Neutrophil (primary cell): Measurements from ENCODE around the gene TM9SF4.

ENCODE experiments used
- H3K27ac ChIP-seq: fragments of 200-600 bp; sonication (generic); 2 replicates; pipeline ENCODE4 v1.5.1; 2016; ENCODE audit warnings: mild to moderate bottlenecking, moderate library complexity
- H3K27me3 ChIP-seq: fragments of 200-600 bp; sonication (generic); 2 replicates; pipeline ENCODE4 v1.6.0; 2016; ENCODE audit warnings: mild to moderate bottlenecking
- H3K36me3 ChIP-seq: fragments of 200-600 bp; sonication (generic); 2 replicates; pipeline ENCODE4 v1.5.1; 2017
- H3K4me1 ChIP-seq, 2 experiments: fragments of 200-600 bp in 1 of 2; sonication (generic) in 1 of 2; 1 replicate in 1 of 2; 2 replicates in 1 of 2; pipeline versions ENCODE4 v1.5.1 to v1.6.1; 2013 to 2016; ENCODE audit warnings: low read depth in 1 of 2, low read length in 1 of 2, mild to moderate bottlenecking in 1 of 2, moderate library complexity in 1 of 2; ENCODE audit not compliant: control insufficient read depth in 1 of 2, insufficient read depth in 1 of 2
- H3K4me3 ChIP-seq, 2 experiments: fragments of 200-600 bp in 1 of 2; sonication (generic) in 1 of 2; 1 replicate in 1 of 2; 2 replicates in 1 of 2; pipeline ENCODE4 v1.5.1; 2013 to 2016; ENCODE audit warnings: low read depth in 1 of 2, low read length in 1 of 2, mild to moderate bottlenecking in 1 of 2, moderate library complexity in 1 of 2
- H3K9me3 ChIP-seq: fragments of 200-600 bp; sonication (generic); 2 replicates; pipeline ENCODE4 v1.5.1; 2016
- TF ChIP-seq, protein P1 (sequence below): fragments of 200-600 bp; sonication (generic); IDR thresholded peaks from 2 replicates; pipeline ENCODE4 v1.5.1; 2016; ENCODE audit warnings: antibody characterized with exemption

The TM9SF4 gene

DNA sequence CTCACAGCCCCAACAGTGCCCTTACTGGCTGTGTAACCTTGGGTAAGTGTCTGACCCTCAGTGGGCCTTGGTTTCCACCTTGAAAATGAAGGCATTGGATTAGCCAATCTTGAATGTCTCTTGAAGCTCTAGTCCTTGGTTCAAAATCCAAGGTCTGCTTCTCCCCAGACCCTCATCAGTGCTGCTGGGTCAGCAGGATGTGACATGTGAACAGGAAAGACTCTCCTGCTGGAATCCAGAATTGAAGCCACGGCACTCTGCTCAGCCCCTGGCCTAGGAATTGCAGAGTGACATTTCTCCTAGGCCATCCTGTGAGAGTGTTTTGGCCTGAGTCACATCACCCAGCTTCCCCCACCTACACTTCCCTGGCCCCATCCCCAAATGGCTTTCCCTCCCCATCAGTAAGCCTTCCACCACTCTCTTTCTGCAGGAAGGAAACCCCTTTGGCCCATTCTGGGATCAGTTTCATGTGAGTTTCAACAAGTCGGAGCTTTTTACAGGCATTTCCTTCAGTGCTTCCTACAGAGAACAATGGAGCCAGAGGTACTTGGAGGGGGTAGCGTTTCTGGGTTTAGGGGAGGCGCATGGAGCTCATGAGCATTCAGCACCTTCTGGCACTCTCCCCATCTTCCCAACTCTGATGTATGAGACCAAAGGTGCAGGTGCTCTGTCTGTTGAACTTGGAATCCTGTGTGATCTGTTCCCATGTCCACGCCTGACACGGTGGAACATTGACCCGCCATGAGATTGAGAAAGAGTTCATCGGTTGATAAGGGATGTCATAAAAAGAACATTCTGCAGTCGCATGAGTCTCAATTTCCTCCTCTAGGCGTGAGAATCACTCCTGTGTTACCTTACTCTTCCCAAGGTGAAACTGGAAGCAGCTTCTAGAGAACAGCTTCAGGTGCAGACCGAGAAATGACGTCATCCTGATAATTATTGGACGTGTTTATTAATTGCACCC lies 106.9 kb downstream of the TM9SF4 start:
- Histone ChIP-seq H3K4me3 (no peak overlapping the region), H3K27ac (no peak overlapping the region), H3K9me3 (no peaks in the 10 kb centered on the region), H3K27me3 (no peaks in the 10 kb centered on the region), H3K4me1 (no peaks in the 10 kb centered on the region), H3K36me3 (peaks cover 62% of the 10 kb centered on the region)
- TF ChIP-seq, protein P1, sequence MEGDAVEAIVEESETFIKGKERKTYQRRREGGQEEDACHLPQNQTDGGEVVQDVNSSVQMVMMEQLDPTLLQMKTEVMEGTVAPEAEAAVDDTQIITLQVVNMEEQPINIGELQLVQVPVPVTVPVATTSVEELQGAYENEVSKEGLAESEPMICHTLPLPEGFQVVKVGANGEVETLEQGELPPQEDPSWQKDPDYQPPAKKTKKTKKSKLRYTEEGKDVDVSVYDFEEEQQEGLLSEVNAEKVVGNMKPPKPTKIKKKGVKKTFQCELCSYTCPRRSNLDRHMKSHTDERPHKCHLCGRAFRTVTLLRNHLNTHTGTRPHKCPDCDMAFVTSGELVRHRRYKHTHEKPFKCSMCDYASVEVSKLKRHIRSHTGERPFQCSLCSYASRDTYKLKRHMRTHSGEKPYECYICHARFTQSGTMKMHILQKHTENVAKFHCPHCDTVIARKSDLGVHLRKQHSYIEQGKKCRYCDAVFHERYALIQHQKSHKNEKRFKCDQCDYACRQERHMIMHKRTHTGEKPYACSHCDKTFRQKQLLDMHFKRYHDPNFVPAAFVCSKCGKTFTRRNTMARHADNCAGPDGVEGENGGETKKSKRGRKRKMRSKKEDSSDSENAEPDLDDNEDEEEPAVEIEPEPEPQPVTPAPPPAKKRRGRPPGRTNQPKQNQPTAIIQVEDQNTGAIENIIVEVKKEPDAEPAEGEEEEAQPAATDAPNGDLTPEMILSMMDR, result no peak
